Activated T-cell treated with anti-CD3 and anti-CD28 coated beads for 24 hours (primary cell): ENCODE results near the gene MYL12A.
A peak's percentile ranks its signal among the peaks of the same experiment; 100 is the strongest.
"Not testable (repeated sequence)": the region's sequence is repeated elsewhere in the genome, so short reads cannot be mapped to it uniquely, and the experiment has no call there.

Experiments
- DNase-seq: peaks from one replicate; pipeline ENCODE4 v3.0.0-alpha.2; 2020; ENCODE audit warnings: low read depth

MYL12A gene

DNA sequence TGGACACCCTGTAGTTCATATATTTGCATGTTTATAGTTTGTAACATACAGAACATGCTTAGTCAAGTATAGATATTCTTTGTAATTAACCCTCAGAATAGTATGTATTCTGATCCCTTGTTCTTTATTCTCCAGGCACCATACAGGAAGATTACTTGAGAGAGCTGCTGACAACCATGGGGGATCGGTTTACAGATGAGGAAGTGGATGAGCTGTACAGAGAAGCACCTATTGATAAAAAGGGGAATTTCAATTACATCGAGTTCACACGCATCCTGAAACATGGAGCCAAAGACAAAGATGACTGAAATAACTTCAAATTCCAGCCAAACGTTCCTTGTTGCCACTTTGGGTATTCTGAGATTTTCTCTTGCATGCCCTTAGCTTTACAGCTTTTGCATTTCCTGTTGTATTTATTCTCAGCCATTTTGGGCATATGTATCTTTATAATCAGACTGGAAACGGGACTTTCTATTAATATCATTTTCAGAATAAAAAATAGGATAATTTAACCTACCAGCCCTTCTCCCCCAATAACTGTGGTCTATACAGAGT is 8.1 kb downstream of the MYL12A start:
- DNase-seq = no peak

- no peak for DNase-seq
Measured at GRCh38 chr18:3256693-3257626, 9.4 kb downstream of the MYL12A start.

DNA sequence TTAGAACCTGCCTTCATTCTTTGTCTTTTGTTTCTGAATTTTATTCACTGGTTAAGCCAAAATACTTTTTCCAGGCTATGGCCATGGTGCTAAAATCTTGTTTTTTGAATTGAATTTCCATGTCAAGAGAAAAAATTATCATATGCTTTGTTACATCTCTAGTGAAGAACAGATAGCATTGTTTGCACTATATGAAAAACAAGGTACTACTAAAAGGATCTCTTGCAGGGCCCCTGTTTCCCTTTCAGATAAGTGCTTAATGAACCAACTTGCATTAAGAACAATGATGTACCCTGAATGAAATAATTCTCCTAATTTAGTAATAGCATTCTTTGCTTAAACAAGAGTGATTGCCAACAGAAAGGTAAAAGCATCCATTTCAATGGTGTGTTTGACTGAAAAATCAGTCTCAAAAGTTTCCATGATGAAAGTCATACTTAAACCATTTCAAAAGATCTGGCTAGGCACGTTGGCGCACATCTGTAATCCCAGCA is 10.1 kb downstream of the MYL12A start:
- DNase-seq = no peak

DNA sequence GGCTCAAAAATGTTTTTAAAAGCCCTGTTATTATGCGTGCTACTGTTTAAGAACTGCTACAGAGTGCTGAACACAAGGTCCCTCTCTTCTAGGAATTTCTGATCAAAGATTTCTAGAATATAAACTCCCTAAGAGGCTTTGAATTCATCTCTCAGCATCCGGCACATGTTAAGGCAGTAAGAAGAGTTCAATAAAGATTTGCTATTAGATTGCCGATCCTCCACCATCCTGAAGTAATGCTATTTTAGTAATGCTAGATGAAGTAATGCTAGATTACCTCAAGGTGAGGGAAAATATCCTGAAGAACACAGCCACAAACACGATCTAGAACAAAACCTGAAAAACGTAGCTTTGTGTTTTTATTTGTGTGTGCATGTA is 13.4 kb downstream of the MYL12A start:
- no peak for DNase-seq

DNA sequence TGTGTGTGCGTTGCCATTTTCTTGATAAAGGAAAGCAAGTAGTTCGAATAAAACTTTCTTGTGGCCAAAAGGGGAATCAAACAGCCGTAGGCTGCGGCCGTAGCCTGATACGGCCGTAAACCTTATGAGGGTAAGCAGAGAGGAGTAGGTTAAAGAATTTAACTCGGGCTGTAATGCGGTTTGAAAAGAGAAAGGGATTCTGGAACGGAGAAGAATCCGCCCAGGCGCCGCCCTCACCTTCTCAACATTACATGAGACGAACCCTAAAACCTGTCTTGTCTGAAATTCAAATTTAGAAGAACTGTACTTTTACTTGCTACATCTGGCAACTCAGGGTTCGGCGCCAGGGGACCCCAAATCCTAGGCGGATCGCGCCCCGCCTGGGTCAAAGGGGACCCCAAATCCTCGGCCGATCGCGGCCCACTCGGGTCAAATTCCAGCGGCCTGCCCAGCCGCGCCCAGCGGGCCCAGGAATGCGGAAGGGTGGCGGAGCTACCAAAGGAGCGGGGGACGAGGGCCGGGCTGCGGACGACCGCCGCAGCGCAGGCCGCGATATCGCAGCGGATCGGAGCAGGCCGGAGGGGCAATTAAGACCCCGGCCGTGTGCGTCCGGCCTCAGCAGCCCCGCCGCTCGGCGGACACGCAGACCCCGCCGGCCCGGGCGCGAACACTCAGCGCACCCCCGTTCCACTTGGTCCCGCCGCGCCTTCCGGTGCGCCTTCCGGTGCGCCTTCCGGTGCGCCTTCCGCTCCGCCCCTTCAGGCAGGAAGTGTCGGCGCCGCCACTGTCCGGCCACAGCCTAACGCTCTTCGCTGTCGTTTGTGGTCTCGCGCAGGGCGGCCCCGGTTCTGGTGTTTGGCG is 14.0 kb downstream of the MYL12A start, which contains the start of gene MYL12B:
Gene MYL12B (plus strand): TSS at position 761 of the 861 bp plus-strand sequence. CDS start 10,766 bp downstream, outside the sequence.
- DNase-seq = peak; percentile 67

DNA sequence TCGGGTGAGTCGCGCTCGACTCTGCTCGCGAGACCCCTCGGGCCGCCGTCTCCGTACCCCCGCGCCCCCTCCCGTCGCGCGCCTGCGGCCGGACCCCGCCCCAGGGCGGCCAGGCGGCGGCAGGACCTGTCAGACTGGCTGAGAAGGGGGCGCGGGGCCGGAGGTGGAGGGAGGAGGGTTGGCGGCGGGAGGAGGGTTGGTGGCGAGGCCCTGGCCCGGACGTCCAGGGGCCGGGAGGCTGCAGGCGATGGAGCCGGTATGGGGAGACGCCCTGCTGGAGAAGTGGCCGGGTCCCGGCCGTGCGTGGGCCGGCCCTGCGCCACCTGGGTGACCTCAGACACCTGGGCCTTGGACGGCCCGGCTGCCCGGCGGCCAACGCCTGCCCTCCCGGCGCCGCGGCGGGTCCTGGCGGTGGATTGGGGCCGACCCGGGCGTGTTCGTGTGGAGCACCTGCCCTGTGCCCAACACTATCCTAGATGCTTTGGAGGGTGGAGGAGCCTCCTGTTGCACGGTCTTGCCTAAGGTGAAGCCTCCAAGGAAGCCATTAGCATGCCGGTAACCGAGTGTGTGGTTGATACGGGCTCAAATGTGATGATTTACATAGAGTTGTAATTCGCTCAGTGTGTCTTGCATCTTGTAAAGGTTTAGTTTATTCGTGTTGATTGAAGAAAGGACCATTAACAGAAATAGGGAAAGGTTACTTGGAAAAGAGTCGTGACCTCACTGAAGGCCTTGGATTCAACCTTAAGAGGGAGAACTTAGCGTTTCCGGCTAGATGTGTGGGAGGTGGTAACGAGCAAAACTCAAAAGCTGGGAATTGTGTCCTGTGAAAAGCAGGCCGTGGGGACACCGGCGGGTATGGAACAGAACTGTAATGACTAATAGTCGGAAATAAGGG is 14.9 kb downstream of the MYL12A start:
- DNase-seq = no peak

GRCh38 chr18:3263132-3263700 is 15.6 kb downstream of the MYL12A start:
- DNase-seq = no peak

- no peak for DNase-seq
Measured at GRCh38 chr18:3264362-3264761, 16.8 kb downstream of the MYL12A start.

- DNase-seq = no peak
Measured at GRCh38 chr18:3265564-3266033, 18.0 kb downstream of the MYL12A start.

DNA sequence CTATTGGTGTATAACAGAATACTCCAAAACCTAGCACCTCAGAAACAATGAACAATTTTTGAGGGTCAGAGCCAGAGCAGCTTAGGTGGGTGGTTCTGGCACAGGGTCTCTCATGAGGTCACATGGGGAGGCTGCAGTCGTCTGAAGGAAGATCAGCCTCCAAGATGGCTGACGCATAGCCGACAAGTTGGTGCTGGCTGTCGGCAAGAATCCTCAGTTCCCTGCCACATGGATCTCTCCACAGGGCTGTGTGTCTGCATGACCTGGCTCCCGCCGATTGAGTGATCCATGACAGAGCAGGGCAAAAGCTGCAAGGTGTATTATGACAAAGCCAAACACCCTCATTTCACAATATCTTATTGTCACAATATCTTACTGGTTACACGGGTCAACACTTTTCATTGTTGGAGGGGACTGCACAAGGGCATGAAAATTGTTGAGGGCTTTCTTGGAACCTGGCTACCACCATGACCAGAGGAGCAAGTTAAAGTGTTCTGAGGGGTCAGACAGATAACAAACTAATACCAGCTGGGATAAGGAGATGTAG is 18.5 kb downstream of the MYL12A start:
- DNase-seq = no peak

GRCh38 chr18:3268306-3268705 is 20.7 kb downstream of the MYL12A start:
- DNase-seq = no peak

- no peak for DNase-seq
Measured at GRCh38 chr18:3269241-3269913, 21.8 kb downstream of the MYL12A start.

DNA sequence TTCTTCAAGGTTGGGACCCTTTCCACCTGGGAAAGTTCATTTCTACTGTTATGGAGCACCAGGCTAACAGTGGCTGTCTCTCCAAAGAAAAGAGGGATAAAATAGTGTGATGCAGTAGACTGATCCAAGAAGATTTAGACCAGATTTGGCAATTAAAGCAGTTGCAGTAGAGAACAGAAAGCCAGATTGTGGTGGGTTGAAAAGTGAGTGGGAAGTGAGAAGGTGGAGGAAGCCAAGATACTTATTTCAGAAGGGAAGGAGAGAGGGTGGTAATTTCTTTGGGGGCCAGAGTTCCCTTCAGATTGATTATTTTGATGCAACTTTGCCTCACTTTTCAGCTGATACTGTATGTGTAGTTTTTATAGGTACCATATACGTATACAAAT is 22.3 kb downstream of the MYL12A start:
- no peak for DNase-seq

GRCh38 chr18:3273042-3273441 is 25.4 kb downstream of the MYL12A start:
- DNase-seq = no peak

- not testable (repeated sequence) for DNase-seq
Measured at GRCh38 chr18:3277643-3278213, 30.1 kb downstream of the MYL12A start.

DNA sequence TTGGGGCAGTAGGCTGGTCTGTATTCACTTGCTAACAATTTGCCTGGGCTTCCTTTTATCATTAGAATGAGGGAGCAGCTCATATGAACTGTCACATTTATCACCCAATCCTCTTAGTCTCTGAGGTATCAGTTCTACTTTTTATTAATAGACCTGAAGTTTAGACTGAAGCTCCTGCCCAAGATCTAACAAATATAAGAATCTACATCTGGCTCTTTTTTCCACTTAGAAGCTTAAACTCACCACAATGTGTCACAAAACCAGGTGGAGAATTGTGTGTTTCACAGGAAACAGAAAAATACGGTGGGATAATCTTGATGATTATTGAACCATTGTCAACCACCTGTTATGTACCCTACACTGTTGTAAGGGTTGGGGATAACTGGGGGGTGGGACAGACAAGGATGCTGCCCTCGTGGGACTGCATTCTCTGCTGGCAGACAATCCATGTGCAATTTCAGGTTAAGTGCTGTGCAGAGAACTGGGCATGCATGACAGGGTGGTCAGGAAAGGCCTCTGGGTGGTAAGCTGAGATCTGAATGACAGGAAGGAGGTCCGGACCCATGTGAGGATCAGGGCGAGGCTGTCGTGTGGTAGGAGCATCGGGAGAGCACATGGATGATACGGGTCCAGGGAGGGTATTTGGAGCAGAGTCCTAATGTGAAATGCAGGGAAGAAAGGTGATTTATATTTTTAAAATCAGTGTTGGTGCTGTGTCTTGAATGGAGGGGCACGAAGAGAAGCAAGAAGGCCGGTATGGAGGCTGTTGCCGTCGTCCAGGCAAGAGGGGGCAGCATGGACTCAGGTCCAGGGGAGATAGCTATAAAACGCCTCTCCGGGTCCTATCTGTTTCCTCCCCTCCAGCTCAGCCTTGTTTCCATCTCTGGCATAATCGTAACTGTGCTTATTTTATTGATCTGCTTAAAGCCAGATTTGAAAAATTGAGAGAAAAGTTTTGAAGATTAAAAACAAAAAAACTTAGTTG is 31.9 kb downstream of the MYL12A start:
- DNase-seq = no peak

GRCh38 chr18:3281456-3282400 is 34.1 kb downstream of the MYL12A start:
- no peak for DNase-seq
